GM19239 (cell line): ENCODE data around the gene UNC5C.
"Not testable (repeated sequence)": the region's sequence is repeated elsewhere in the genome, so short reads cannot be mapped to it uniquely, and the experiment has no call there.

Experiments
- DNase-seq: peaks from one replicate; pipeline ENCODE4 v3.0.0; 2011; ENCODE audit warnings: low spot score; ENCODE audit not compliant: insufficient read length
- FAIRE-seq: peaks from 2 replicates; lab custom pipeline; 2011; peaks lifted over from hg19 to GRCh38; lab: Jason Lieb, UNC

The UNC5C gene

DNA sequence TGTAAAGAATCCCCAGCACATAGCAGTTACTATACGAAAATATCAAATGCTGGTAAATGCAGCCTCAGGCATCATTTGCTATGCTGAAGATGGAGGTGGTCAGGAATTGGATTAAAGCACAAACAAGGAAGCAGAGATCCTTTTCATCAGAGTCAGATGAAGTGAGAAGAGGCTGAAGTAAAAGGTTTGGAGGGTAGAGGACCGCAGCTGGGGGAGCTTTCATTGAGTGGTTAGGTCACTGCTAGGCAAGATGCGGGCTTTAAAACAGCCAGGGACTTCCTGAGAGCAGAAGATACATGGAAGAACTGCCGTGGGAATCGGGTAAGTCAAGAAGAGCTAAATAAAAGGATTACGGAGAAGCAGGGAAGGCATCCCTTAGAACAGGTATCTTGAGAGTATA lies 351.4 kb downstream of the UNC5C start:
- no peak for DNase-seq
- no peak for FAIRE-seq

DNA sequence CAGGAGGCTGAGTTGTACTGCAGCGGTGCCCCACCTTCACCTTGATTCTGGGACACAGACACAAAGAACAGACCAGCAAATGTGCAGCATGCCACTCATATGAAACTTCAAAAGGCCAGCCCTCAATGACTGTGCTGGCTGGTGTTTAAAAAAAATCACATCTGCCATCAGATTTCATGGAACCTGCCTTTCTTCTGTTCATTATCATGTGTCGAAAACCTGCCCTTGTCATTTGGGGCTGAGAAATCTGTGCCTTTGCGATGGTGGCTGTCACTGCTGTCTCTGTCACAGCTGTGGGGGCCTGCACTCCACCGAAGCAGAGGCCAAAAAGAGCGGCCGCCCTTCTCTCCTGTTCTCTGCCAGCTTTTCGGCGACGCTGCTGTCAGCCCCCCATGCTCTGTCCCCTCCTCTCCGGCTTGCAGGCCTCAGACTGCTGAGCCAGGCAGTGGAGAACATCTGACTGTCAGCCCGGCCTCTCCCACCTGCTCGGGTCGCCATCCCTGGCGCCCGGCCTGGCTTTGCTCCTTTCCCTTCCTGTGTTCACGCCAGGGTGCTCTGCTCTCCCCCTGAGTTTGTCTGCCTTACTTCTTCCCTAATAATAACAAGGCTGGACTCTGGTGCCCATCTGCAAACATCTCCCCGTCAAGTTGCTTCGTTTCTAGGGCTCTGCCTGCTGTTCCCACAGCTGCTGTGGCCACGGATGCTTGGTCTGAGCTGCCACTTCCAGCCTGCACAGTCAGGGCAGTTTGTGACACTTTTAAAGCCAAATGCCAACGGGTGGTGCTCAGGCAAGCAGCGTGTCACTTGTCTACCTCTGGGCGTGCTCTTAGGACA lies 355.2 kb downstream of the UNC5C start:
- DNase-seq (no peak), FAIRE-seq (no peak)

DNA sequence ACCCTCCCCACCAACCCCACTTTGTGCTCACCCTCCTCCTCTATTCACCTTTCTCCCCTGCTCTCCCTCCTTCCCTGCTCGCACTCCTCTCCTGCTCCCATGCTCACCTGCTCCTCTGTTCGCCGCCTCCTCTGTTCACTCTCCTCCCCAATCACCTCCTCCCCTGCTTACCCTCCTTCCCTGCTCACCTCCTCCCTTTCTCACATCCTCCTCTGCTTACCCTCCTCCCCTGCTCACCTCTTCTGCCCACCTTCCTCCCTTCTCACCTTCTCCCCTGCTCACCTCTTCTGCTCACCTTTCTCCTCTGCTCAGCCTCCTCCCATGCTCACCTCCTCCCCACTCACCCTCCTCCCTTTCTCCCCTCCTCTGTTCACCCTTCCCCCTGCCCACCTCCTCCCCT lies 357.2 kb downstream of the UNC5C start:
- DNase-seq (no peak), FAIRE-seq (no peak)

DNA sequence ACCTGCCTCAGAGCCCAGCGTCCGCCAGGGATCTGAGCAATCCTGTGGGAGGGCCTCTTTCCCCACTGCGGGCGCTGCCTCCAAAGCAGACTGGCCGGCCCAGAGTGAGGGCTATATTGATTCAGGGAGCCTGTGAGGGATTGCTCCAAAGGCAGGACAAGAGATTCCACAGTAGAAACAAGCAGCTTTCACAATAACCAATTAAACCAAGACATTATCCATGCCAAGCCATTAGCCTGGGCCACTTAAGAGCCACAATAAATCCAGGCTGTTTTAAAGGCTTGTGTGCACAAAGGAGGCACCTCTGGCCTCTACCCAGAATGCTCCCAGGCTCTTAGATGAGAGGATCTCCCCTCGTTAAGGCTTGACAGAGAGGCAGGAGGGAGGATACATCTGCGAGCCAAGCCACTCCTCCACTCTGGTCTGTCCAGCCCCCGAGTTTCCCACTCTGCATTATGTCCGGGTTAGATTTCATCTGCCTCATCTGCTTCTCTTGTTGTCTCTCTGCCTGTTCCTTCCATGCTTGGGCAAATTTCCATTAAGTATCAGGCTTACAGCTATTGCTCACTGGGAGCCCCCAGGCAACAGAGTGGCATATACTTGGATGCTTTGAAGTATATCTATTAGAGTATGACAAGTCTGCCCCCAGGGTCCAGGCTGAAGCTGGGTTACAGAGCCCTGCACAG lies 357.9 kb downstream of the UNC5C start:
- DNase-seq (no peak), FAIRE-seq (no peak)

DNA sequence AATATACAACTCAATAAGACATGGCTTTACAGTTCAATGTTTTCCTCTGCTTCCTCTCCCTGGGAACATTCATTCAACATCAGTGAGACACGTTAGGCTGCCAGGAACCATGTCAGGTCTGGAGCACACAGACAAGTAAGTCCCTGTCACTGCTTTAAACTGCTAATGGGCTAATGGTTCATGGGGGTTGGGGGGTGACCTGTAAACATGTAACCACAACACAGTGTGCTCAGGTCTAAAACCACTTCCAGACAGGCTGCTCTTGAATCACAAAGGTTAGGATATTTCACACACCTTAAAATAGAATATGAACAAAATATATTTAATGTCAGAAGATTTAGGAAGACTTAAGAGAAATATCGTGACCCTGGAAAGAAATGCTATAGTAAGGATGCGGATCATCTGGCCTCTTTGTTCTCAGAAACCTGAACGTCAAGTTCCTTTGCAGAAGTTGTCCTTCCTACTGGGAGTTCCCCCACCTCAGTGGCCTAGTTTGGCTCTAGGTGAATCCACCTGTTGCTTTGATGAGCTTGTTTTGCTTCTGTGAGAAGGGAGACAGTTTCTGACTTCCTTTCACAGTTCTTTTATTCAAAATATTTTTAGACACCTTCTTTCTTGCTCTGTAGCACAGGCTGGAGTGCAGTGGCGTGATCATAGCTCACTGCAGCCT lies 359.9 kb downstream of the UNC5C start:
- DNase-seq (no peak), FAIRE-seq (no peak)

DNA sequence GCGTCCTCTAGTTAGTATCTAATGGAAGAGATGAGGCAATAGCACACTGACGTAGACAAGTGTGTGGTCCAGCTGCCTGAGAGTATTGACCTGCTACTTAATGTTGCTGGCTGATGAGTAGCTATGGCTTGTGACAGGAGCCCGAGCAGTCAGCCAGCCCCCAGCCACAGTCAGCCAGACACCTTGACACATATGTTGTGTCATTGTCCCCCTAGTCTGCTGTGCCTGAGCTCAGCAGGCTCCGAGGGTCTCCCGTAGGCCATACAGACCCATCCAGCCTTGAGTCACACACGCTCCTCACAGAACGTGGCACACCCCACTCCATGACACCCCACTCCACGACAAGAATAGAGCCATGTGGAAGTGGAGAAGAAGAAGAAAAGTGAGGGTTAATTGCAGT lies 362.1 kb downstream of the UNC5C start:
- no peak for FAIRE-seq
- no peak for DNase-seq

DNA sequence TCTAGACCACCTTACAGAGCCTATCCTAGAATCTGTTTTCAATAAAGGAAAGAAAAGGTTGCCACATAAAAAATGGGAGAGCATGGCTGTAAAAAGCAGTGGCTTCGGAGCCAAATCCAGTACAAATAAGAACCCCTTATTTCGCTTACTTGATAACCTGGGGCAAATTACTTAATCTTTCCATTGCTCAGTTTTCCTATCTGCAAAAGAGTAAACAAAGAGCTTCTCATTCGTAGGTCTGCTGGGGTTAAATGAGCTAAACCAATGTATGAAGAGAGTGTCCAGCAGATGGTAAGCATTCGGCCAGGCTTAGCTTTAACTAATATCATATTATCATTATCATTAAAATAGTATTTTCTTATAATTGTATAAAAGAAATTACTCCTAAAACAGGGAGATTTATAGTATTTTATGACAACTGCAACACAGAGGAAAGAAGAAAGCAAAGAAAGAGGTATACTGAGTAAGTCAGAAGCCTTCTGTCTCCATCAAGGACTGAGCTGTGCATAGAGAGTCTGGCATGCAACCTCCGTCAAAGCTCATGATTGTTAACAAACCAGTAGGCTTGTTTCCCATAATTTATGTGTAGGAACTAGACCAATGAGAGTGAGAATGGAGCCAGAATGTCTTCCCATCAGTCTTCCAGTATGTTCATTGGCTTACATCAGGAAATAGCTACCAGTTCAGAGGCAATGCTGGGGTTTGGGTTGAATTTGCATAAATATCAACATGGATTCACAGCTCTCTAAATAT lies 364.9 kb downstream of the UNC5C start:
- FAIRE-seq: no peak
- no peak for DNase-seq

DNA sequence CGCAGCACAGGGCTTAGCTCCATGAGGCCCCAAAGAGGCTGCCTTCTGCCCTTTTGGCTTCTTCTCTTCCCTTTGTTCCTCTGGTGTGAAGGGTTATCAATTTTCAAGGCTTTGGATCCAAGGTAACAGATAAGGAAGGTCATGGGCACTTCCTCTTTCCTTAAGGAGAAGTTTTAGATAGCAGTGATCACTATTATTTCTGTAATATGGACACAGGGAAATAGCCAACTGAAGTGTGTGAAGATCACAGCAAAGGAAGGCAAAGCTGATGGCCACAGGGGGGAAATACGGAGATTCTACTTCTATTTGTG lies 366.8 kb downstream of the UNC5C start:
- DNase-seq (no peak), FAIRE-seq (no peak)

DNA sequence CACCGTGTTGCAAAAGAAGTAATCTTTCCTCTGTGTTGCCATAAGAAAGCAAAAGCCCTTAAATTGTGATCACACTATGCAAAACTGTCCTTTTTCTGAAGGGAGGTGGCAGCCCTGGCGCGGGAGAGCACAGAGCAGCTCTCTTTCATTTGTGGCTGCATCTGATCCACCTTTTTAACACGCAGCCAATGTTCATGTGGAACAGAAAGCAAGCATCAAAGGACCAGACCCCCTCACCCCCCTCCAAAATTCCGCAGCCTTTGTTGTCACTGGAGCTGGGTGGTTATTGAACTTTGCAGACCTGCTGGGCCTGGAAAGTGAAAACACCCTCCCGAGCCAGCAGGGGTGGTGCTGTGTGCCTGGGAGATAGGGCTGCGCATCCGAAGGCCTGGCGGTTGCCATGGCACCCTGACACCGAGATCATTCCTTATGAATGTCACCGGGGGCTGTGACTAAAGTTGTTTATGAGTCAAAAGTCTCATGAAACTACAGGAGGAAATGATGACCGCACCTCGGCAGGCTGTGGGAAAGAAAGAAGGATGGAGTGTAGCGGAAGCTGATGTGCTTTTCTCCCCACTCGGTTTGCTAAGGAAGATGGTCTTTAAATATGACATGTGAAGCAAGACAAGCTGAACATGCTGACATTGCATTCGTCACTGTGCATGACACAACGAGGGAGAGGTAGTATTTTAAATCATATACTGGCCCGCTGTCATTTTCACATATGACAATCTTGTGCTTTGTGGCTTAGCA lies 367.4 kb downstream of the UNC5C start:
- FAIRE-seq (no peak), DNase-seq (no peak)

DNA sequence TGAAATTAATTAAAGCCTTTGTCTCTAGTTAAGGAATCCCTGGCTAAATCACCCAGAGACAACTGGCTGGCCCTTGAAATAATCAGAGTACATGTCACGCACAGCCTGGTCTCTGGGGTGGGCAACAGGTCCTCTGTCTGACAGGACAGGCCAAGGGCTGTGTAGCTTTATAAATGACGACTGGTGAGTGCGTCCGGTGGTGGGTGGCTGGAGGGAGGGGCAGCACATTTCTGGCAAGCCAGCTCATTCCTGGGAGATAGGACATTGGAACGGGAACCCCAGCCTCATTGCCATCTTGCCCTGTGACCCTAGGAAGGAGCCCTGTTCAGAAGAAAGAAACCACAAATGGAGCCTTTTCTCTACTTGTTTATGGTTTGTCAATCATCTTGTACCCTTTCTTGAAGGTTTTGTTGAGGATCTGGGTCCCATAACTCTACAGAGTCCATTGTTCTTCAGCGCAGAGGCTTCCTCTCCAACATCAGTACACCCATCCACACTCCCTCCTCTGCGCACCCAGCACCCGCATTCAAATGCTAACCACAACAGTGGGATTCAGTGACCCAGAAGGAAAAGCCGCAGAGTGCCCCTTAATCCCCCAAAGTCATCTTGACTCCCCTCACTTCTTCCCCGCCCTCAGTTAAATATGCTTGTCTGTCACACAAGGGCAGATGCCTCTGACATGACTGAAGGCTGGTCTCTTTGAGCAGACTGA lies 368.1 kb downstream of the UNC5C start:
- DNase-seq (no peak), FAIRE-seq (no peak)

DNA sequence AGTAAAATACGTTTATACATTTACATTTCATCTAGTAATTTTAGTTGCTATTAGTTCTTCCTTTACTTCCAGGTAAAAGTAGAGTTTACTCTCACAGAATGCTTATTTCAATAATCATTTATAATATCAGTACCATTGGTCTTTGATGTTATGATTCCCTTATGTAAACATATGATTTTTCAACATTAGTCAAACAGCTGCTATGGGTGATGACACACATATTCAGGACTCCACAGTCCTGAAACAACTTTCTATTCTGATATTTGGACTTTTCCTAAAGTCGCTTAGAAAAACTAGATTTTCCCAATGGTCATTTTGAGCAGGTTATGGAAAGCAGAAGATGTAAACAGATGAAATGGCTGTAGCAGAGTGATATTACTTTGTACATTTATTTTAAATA lies 369.8 kb downstream of the UNC5C start:
- FAIRE-seq (no peak), DNase-seq (no peak)

DNA sequence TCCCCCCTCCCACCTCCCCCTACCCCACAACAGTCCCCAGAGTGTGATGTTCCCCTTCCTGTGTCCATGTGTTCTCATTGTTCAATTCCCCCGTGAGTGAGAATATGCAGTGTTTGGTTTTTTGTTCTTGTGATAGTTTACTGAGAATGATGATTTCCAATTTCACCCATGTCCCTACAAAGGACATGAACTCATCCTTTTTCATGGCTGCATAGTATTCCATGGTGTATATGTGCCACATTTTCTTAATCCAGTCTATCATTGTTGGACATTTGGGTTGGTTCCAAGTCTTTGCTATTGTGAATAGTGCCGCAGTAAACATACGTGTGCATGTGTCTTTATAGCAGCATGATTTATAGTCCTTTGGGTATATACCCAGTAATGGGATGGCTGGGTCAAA lies 377.4 kb downstream of the UNC5C start:
- FAIRE-seq: not testable (repeated sequence)

DNA sequence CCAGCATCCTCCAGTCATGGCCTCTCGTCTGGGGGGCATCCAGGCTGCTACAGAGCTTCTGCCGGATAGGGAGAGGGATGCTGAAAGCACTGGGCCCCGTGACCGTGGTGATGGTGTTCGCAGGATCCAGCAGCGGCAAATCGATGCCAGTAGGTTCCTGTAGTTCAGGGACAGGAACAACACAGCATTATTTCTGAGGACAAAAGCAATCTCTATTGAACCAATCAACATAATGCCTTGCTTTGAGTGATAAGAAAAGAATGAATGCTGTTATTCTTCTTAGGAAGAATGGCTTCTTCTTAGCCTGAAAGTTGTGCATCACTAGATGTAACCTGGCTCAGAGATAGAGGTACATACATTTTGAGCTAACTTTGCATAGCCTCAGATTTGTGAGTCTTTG lies 378.6 kb downstream of the UNC5C start:
- no peak for DNase-seq
- FAIRE-seq: no peak

More for the DNA sequence above, 377.4 kb downstream of the UNC5C start:
- not testable (repeated sequence) for DNase-seq

DNA sequence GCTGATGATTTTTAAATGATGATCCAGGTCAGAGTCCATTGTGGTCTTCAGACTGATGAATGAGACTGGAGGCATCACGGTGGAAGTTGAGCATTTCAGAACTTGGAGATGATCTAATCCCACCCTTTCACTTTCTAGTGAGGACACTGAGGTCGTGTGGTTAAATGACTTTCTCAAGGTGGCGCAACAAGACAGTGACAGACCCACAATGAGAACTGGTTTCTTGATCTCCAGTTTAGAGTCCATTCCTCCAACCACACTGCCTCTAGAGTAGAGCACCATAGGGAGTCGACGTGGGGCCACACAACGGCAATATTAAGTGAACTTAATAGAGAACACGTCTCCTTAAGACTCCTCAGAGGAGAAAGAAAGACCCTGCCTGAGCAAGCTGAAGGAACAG lies 381.0 kb downstream of the UNC5C start:
- FAIRE-seq: no peak
- no peak for DNase-seq

DNA sequence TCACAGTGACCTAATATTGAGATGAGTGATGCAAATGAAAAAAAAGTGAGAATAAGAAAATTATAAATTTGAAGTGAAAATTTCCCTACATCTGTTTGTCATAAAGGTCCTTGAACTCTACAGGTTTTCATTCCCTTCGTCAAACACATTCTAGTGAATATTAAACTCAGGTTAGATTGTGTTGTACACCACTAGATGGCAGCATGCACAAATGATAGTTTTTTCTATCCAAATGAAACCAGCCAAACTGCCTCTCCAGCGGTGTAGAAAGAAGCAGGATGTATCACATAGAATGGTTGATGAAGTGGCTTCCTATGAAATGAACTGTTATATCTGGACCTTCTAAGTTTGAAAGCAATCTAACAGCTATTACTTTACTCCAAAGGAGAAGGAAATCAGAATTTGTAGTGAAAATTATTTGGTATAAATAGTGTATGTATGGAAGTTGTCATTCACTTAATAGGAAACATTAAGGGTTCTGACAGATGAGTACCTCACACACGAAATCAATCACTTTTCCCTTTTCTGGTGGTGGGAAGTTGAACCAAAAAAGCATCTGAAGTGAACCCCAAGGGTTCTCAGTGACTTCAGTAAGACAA lies 382.7 kb downstream of the UNC5C start:
- peak; percentile 22 for DNase-seq
- FAIRE-seq: peak; percentile 66

DNA sequence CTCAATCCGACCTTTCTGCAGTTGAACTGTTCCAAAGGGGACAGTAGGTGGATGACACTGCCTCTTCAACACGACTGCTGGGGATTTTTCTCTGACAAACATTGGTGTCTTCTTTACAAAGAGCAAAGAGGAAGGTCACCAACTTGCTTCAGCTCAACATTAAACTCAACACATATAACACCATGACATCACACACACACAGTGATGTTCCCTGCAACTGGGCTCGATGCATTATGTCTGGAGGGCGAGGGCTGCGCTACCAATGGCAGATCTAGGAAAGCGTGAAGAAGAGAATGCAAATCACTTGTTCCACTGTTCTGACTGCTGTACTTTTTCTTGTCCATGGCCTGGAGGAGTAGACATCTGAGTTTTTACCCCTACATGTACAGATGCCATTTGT lies 385.9 kb downstream of the UNC5C start:
- FAIRE-seq (no peak), DNase-seq (no peak)

DNA sequence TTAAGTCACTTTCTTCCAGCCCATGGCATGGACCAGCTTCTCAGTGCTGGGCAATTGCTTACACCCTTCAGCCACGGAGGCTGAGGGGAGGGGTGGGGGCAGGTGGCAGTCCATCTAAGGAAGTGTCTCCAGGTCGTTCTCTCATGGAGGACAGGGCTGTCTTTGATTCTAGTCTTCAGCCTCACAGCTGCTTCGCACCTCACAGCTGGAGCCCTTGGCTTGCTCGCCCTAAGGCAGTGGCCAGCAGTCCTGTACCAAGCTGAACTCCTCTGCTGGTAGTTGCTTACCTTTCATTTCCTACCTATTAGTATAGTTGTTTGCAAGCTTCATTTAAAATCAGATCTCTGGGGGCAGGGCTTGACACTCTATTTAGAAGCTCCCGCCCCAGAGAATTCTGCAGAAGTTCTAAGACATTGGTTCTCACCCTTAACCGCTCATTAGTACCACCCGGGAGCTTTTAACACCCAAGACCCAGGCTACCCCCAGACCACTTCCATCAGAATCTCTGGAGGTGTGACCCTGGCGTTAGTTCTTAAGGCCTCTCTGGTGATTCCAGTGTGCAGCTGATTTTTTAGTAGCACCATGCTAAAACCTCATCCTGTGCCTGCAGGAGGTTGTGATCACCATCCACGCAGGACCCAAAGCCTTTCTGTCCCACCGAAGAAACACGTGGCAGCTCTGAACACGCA lies 386.8 kb downstream of the UNC5C start:
- FAIRE-seq: no peak
- no peak for DNase-seq

DNA sequence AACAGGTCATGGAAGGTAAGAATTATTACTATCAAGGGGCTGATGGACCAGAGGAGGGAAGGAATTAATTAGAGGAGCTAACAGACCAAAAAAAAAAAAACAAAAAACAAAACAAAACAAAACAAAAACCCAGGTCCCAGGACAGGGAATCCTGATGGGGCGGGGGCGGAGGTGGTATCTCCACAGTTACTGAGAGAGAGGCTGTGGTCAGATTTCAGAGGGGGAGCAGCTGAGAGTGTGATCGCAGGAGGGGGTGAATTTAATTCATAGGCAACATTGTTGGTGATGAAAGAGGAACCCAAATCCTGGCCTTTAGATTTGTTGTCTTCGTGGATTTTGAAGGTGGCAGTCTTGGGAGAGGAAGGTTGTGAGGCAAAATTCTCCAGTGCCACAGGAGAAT lies 389.4 kb downstream of the UNC5C start:
- FAIRE-seq (no peak), DNase-seq (no peak)
